H1 (cell line): ENCODE results near the gene MLYCD. TPM values are rescaled to one million over a fixed set of nuclear protein-coding genes. Genes with fewer than 3 reads are reported as not detected.

Experiments used
- CTCF ChIA-PET: fragments of 300-600 bp; sonication (Branson Sonifier 250); formaldehyde crosslinking; loops from one replicate; lab custom pipeline; 2021; ENCODE audit not compliant: partially characterized antibody; lab: Charles Lee
- POLR2A ChIA-PET: fragments of 300-600 bp; sonication (Branson Sonifier 250); formaldehyde crosslinking; loops from one replicate; lab custom pipeline; 2021; ENCODE audit warnings: inconsistent platforms; ENCODE audit not compliant: partially characterized antibody; lab: Charles Lee
- DNase-seq, 2 experiments: peaks; one replicate each; pipeline versions ENCODE4 v3.0.0 to v3.0.0-alpha.2; 2010 to 2022; ENCODE audit warnings: low spot score in 2 of 2, low read depth in 1 of 2, mixed read lengths in 1 of 2
- FAIRE-seq: peaks from 2 replicates; lab custom pipeline; 2011; peaks lifted over from hg19 to GRCh38; lab: Jason Lieb, UNC
- H2AFZ ChIP-seq: 2 replicates; pipeline ENCODE4 v1.8.1; 2012; ENCODE audit warnings: low read length, inconsistent platforms
- H2AK5ac ChIP-seq: 2 replicates; pipeline ENCODE4 v1.6.1; 2013; ENCODE audit warnings: low read depth, low read length
- H2BK120ac ChIP-seq: replicated peaks from 2 replicates; pipeline ENCODE3; 2013; ENCODE audit warnings: low read depth, low read length, inconsistent platforms
- H2BK12ac ChIP-seq: 2 replicates; pipeline ENCODE4 v1.6.1; 2013; ENCODE audit warnings: low read depth, low read length
- H2BK15ac ChIP-seq: 2 replicates; pipeline ENCODE4 v1.6.1; 2013; ENCODE audit warnings: low read length
- H2BK20ac ChIP-seq: 2 replicates; pipeline ENCODE4 v1.6.1; 2013; ENCODE audit warnings: low read length
- H2BK5ac ChIP-seq: 2 replicates; pipeline ENCODE4 v1.6.1; 2013; ENCODE audit warnings: low read depth, low read length
- H3K14ac ChIP-seq: 2 replicates; pipeline ENCODE4 v1.6.1; 2013; ENCODE audit warnings: inconsistent platforms; ENCODE audit not compliant: insufficient read length
- H3K18ac ChIP-seq: 2 replicates; pipeline ENCODE4 v1.6.1; 2013; ENCODE audit warnings: low read length; ENCODE audit errors: extremely low read depth
- H3K23ac ChIP-seq: 2 replicates; pipeline ENCODE4 v1.6.1; 2013; ENCODE audit warnings: inconsistent platforms; ENCODE audit not compliant: insufficient read length
- H3K23me2 ChIP-seq: 2 replicates; pipeline ENCODE4 v1.6.1; 2013; ENCODE audit warnings: low read depth, low read length
- H3K27ac ChIP-seq: 2 replicates; pipeline ENCODE4 v1.6.1; 2011; ENCODE audit warnings: low read depth, low read length, inconsistent platforms
- H3K27me3 ChIP-seq, 4 experiments: replicated peaks in 1 of 4; 1 replicate in 1 of 4; 2 replicates in 3 of 4; pipeline versions ENCODE4 v1.6.1 to v1.8.1; 2011 to 2013; ENCODE audit warnings: low read length in 3 of 4, mild to moderate bottlenecking in 3 of 4, inconsistent platforms in 2 of 4, mixed read lengths in 2 of 4, moderate library complexity in 1 of 4; ENCODE audit not compliant: control insufficient read depth in 3 of 4, insufficient read depth in 3 of 4; ENCODE audit errors: extremely low read depth in 1 of 4
- H3K36me3 ChIP-seq, 4 experiments: 2 replicates each; pipeline versions ENCODE4 v1.6.1 to v1.8.1; 2011 to 2013; ENCODE audit warnings: mild to moderate bottlenecking in 4 of 4, low read length in 3 of 4, moderate library complexity in 2 of 4, control low read depth in 1 of 4, inconsistent platforms in 1 of 4; ENCODE audit not compliant: insufficient read depth in 4 of 4, control insufficient read depth in 2 of 4
- H3K4ac ChIP-seq: replicated peaks from 2 replicates; pipeline ENCODE3; 2013; ENCODE audit warnings: low read length, low read depth, mixed read lengths, inconsistent platforms; ENCODE audit not compliant: insufficient read length
- H3K4me1 ChIP-seq, 4 experiments: replicated peaks in 1 of 4; 1 replicate in 1 of 4; 2 replicates in 3 of 4; pipeline versions ENCODE4 v1.6.1 to v1.8.1; 2011 to 2013; ENCODE audit warnings: low read length in 3 of 4, inconsistent platforms in 2 of 4, mixed read lengths in 1 of 4; ENCODE audit not compliant: insufficient read depth in 4 of 4, control insufficient read depth in 3 of 4
- H3K4me2 ChIP-seq, 2 experiments: 2 replicates each; pipeline versions ENCODE4 v1.6.1 to v1.8.1; 2011 to 2013; ENCODE audit warnings: low read depth in 2 of 2, low read length in 2 of 2, control low read depth in 1 of 2, inconsistent platforms in 1 of 2, mild to moderate bottlenecking in 1 of 2; ENCODE audit not compliant: insufficient read depth in 1 of 2
- H3K4me3 ChIP-seq, 4 experiments: fragments of 200-600, 300-600 bp in 1 of 4; sonication (generic), shearing (Covaris generic), sonication (Bioruptor Twin) in 1 of 4; 2 replicates each; pipeline versions ENCODE4 v1.5.1 to v1.8.1; 2011 to 2016; ENCODE audit warnings: low read length in 4 of 4, low read depth in 3 of 4, control low read depth in 2 of 4, inconsistent platforms in 2 of 4, mild to moderate bottlenecking in 2 of 4, mixed read lengths in 1 of 4, moderate library complexity in 1 of 4; ENCODE audit not compliant: insufficient read depth in 2 of 4; ENCODE audit errors: extremely low read depth in 1 of 4
- H3K56ac ChIP-seq: replicated peaks from 2 replicates; pipeline ENCODE3; 2013; ENCODE audit warnings: low read depth, mild to moderate bottlenecking, mixed read lengths, low read length, inconsistent platforms; ENCODE audit not compliant: insufficient read length
- H3K79me1 ChIP-seq: 2 replicates; pipeline ENCODE4 v1.6.1; 2013; ENCODE audit warnings: low read depth, low read length, control low read depth
- H3K79me2 ChIP-seq, 2 experiments: 2 replicates each; pipeline versions ENCODE4 v1.6.1 to v1.8.1; 2012 to 2013; ENCODE audit warnings: low read length in 2 of 2, mild to moderate bottlenecking in 2 of 2, inconsistent platforms in 1 of 2; ENCODE audit not compliant: insufficient read depth in 2 of 2, control insufficient read depth in 1 of 2
- H3K9ac ChIP-seq, 4 experiments: replicated peaks in 1 of 4; 1 replicate in 1 of 4; 2 replicates in 3 of 4; pipeline versions ENCODE4 v1.6.1 to v1.8.1; 2011 to 2013; ENCODE audit warnings: low read depth in 3 of 4, low read length in 3 of 4, control low read depth in 2 of 4, mild to moderate bottlenecking in 2 of 4, moderate library complexity in 2 of 4, inconsistent platforms in 1 of 4; ENCODE audit errors: extremely low read depth in 1 of 4
- H3K9me3 ChIP-seq, 2 experiments: 2 replicates each; pipeline versions ENCODE4 v1.6.1 to v1.8.1; 2012 to 2013; ENCODE audit warnings: mild to moderate bottlenecking in 2 of 2, moderate library complexity in 2 of 2, control low read depth in 1 of 2, inconsistent platforms in 1 of 2, low read depth in 1 of 2, low read length in 1 of 2, mixed read lengths in 1 of 2; ENCODE audit not compliant: insufficient read depth in 2 of 2
- H4K20me1 ChIP-seq, 2 experiments: replicated peaks in 1 of 2; 2 replicates each; pipeline versions ENCODE3 to v1.8.1; 2011 to 2013; ENCODE audit warnings: inconsistent platforms in 2 of 2, low read length in 2 of 2, mild to moderate bottlenecking in 1 of 2; ENCODE audit not compliant: insufficient read depth in 2 of 2, control insufficient read depth in 1 of 2
- H4K5ac ChIP-seq: 2 replicates; pipeline ENCODE4 v1.6.1; 2013; ENCODE audit warnings: low read length, low read depth, mixed read lengths, inconsistent platforms; ENCODE audit not compliant: insufficient read length
- H4K8ac ChIP-seq: 2 replicates; pipeline ENCODE4 v1.8.0; 2013; ENCODE audit warnings: mild to moderate bottlenecking, moderate library complexity, low read length, inconsistent platforms; ENCODE audit not compliant: insufficient read depth; ENCODE audit errors: extremely low read depth
- H4K91ac ChIP-seq: replicated peaks from 2 replicates; pipeline ENCODE3; 2013; ENCODE audit warnings: low read length, mixed read lengths, inconsistent platforms; ENCODE audit not compliant: insufficient read length
- BACH1 ChIP-seq: IDR thresholded peaks from 2 replicates; pipeline ENCODE4 v1.6.1; 2012; ENCODE audit warnings: low read length, improper control_type of control experiment
- CEBPB ChIP-seq: IDR thresholded peaks from 2 replicates; pipeline ENCODE4 v1.6.1; 2012; ENCODE audit warnings: low read depth, low read length
- CTBP2 ChIP-seq: IDR thresholded peaks from 2 replicates; pipeline ENCODE4 v1.7.0; 2011; ENCODE audit warnings: borderline replicate concordance, mild to moderate bottlenecking, moderate library complexity, mixed read lengths, low read length; ENCODE audit not compliant: insufficient read depth, insufficient read length
- EP300 ChIP-seq, 2 experiments: IDR thresholded peaks; 1 replicate in 1 of 2; 2 replicates in 1 of 2; pipeline ENCODE4 v1.6.1; 2011 to 2012; ENCODE audit warnings: low read depth in 2 of 2, low read length in 2 of 2, mild to moderate bottlenecking in 2 of 2, borderline replicate concordance in 1 of 2, inconsistent platforms in 1 of 2, moderate library complexity in 1 of 2
- GTF2F1 ChIP-seq: IDR thresholded peaks from 2 replicates; pipeline ENCODE4 v1.6.1; 2012; ENCODE audit warnings: low read depth, low read length, improper control_type of control experiment, borderline replicate concordance
- JUND ChIP-seq: IDR thresholded peaks from 2 replicates; pipeline ENCODE4 v1.6.1; 2011; ENCODE audit warnings: mild to moderate bottlenecking, improper control_type of control experiment, low read length
- MAFK ChIP-seq: IDR thresholded peaks from 2 replicates; pipeline ENCODE4 v1.6.1; 2012; ENCODE audit warnings: low read depth, mild to moderate bottlenecking, improper control_type of control experiment, low read length
- PHF8 ChIP-seq: fragments of 200-600 bp; sonication (generic); conservative IDR thresholded peaks from 2 replicates; pipeline ENCODE4 v1.7.1; 2012; ENCODE audit warnings: low read depth, mild to moderate bottlenecking, inconsistent platforms, low read length, moderate library complexity
- POU5F1 ChIP-seq: IDR thresholded peaks from 2 replicates; pipeline ENCODE4 v1.6.1; 2011; ENCODE audit warnings: low read depth, mild to moderate bottlenecking, low read length, moderate library complexity
- RAD21 ChIP-seq, 2 experiments: IDR thresholded peaks in 1 of 2; conservative IDR thresholded peaks in 1 of 2; 2 replicates each; pipeline ENCODE4 v1.6.1; 2011; ENCODE audit warnings: low read depth in 2 of 2, low read length in 2 of 2, improper control_type of control experiment in 1 of 2, inconsistent platforms in 1 of 2, mild to moderate bottlenecking in 1 of 2, moderate library complexity in 1 of 2
- RFX5 ChIP-seq: IDR thresholded peaks from 2 replicates; pipeline ENCODE4 v1.6.1; 2011; ENCODE audit warnings: low read depth, low read length, improper control_type of control experiment, borderline replicate concordance
- SP1 ChIP-seq: IDR thresholded peaks from 2 replicates; pipeline ENCODE4 v1.6.1; 2011; ENCODE audit warnings: low read depth, low read length
- YY1 ChIP-seq: IDR thresholded peaks from 2 replicates; pipeline ENCODE4 v1.6.1; 2011; ENCODE audit warnings: low read depth, mild to moderate bottlenecking, low read length
- WGBS, 2 experiments: shearing (Covaris generic) in 1 of 2; methylation state at CpG; one replicate each; pipeline versions ENCODE4 v1.1.6 to v1.1.7; 2013 to 2015; ENCODE audit warnings: low lambda C conversion rate in 2 of 2, mixed read lengths in 2 of 2, inconsistent platforms in 1 of 2, low coverage in 1 of 2, missing lambda C conversion rate in 1 of 2; ENCODE audit not compliant: insufficient replicate concordance in 2 of 2, insufficient coverage in 1 of 2, insufficient read length in 1 of 2; ENCODE audit errors: extremely low coverage in 1 of 2, missing lambda C conversion rate in 1 of 2; 5-methylcytosine and 5-hydroxymethylcytosine counted together
- polyA plus RNA-seq, 7 experiments: library from polyadenylated mRNA; depleted of rRNA in 3 of 7; stranded (reverse) in 5 of 7; unstranded in 2 of 7; fragments of >200 nt in 5 of 7; fragments of 200-250 nt in 2 of 7; gene quantifications; 1 replicate in 5 of 7; 2 replicates in 1 of 7; 4 replicates in 1 of 7; pipeline versions ENCODE4 v1.2.1 to v1.2.3, GENCODE V29; 2011 to 2013; ENCODE audit warnings: missing spikeins in 2 of 7, mixed read lengths in 2 of 7
- total RNA-seq: library from RNA; stranded (reverse); fragmentation: NEBNext Ultra II Directional; extraction: Animal tissue kit (Norgen Biotek cat#: 25700); gene quantifications from 2 replicates; pipeline ENCODE4 v1.2.1, GENCODE V29; 2021
- TF ChIP-seq, protein P1 (sequence below): IDR thresholded peaks from 2 replicates; pipeline ENCODE4 v1.6.1; 2012; ENCODE audit warnings: inconsistent platforms

Gene MLYCD
- total and polyA plus RNA-seq, 2 of the 8 experiments (the other 6 are each of a cell fraction or from before 2014, with no cell fraction given): 3.7 to 7.0 TPM

DNA sequence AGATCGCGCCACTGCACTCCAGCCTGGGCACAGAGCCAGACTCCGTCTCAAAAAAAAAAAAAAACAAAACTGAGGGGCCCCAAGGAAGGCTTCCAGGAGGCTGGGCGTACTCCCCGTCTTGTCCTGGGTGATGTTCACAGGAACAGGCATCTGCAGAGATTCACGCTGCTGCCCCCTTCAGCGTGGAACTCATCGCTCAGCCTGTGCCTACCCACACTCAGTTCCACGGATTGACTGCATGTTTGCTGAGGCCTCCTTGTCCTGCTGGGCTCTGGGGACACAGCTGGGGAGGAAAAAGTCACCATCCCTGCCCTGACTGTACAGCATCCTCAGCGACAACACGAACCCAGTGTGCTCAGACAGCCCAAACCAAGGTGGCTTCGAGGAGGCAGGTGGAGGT, 41.2 kb downstream of the MLYCD start:
- Histone ChIP-seq H4K20me1 (peaks cover 0 to 8% of the 10 kb centered on the region in 2 experiments), H4K5ac (no peak overlapping the region), H3K4me2 (no peak overlapping the region), H3K4me3 (no peak overlapping the region), H2BK5ac (no peak overlapping the region), H2BK15ac (no peak overlapping the region), H2AK5ac (no peak overlapping the region), H3K4me1 (peaks cover 0 to 5% (median 3%) of the 10 kb centered on the region in 4 experiments; a peak in 3 of 7 replicates), H3K4ac (no peak overlapping the region), H4K8ac (peak overlapping the region; percentile 11; the same call in 1 of the 2 replicates), H3K18ac (no peak overlapping the region), H4K91ac (peak overlapping the region; percentile 54), H3K79me2 (no peaks in the 10 kb centered on the region), H2BK120ac (no peak overlapping the region), H3K79me1 (no peaks in the 10 kb centered on the region), H2BK12ac (peak overlapping the region; percentile 43; the same call in 1 of the 2 replicates), H2BK20ac (no peak overlapping the region), H3K23me2 (no peaks in the 10 kb centered on the region), H3K56ac (no peak overlapping the region), H3K9me3 (no peaks in the 10 kb centered on the region), H3K27ac (no peak overlapping the region), H3K36me3 (no peaks in the 10 kb centered on the region), H3K9ac (no peak overlapping the region), H3K23ac (no peak overlapping the region), H3K14ac (no peak overlapping the region), H3K27me3 (no peaks in the 10 kb centered on the region; a peak in 2 of 7 replicates), H2AFZ (no peak overlapping the region)
- POLR2A ChIA-PET: interaction anchor here (1.6 to 1.7 kb wide), 2 partner anchors 13 kb away, joined by 3 to 5 read pairs; no protein-coding TSS in a partner anchor
- CTCF ChIA-PET: interaction anchor here (1.0 to 1.4 kb wide), 3 partner anchors 16 to 29 kb away, joined by 3 read pairs; no protein-coding TSS in a partner anchor
- no peak for DNase-seq
- FAIRE-seq: no peak
- 82% methylated on average over 10 of the region's 12 CpGs; no CpG with 5 or more reads in 1 of the 2 experiments for WGBS, 2 experiments
- no peak for TF ChIP-seq CTBP2
- no peak for TF ChIP-seq CEBPB
- no peak for TF ChIP-seq YY1
- no peak for TF ChIP-seq GTF2F1
- TF ChIP-seq RAD21 (IDR thresholded peaks at IDR 0.05 in 1 of 2, conservative IDR thresholded peaks at IDR 0.05 in 1 of 2; ENCODE audit: low read depth in 2 of 2, low read length in 2 of 2): no peak
- TF ChIP-seq MAFK: no peak
- no peak for TF ChIP-seq POU5F1
- no peak for TF ChIP-seq PHF8
- TF ChIP-seq EP300 (IDR thresholded peaks at IDR 0.05; ENCODE audit: borderline replicate concordance in 1 of 2, low read depth in 2 of 2, low read length in 2 of 2): no peak
- TF ChIP-seq, protein P1, sequence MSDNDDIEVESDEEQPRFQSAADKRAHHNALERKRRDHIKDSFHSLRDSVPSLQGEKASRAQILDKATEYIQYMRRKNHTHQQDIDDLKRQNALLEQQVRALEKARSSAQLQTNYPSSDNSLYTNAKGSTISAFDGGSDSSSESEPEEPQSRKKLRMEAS: no peak
- no peak for TF ChIP-seq SP1
- TF ChIP-seq RFX5: no peak
- no peak for TF ChIP-seq BACH1
- no peak for TF ChIP-seq JUND
